ENCODE data around the gene KNL1.

DNA sequence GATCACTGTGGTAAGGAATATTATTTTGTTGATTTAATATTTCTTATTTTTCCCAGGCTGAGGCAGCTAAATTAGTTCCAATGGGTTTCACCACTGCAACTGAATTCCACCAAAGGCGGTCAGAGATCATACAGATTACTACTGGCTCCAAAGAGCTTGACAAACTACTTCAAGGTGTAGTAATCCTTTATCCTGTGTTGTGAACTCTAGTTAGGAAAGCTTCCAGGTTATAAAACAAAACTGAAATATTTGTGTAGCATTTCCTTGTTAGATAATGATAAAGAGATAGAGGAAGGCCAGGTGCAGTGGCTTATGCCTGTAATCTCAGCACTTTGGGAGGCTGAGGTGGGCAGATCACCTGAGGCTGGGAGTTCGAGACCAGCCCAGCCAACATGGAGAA, 112.1 kb downstream of the KNL1 start:
- no peak for TF ChIP-seq CTCF (IDR thresholded peaks at IDR 0.05; ENCODE audit: insufficient read depth, low read length, poor library complexity, severe bottlenecking)
- TF ChIP-seq EZH2phosphoT487 (conservative IDR thresholded peaks at IDR 0.05; ENCODE audit: low read length): no peak

All from SU-DHL-6 (cell line).